Loucy (cell line): ENCODE measurements around the gene SLC38A10.

Experiments
- H2AFZ ChIP-seq: fragments of 200-600 bp; sonication (generic); 2 replicates; pipeline ENCODE4 v1.6.0; 2016; ENCODE audit warnings: antibody characterized with exemption, mild to moderate bottlenecking, low read length, moderate library complexity
- H3F3A ChIP-seq: fragments of 200-600 bp; 2 replicates; pipeline ENCODE4 v1.6.0; 2016; ENCODE audit warnings: antibody characterized with exemption, low read depth, mild to moderate bottlenecking
- H3K27me3 ChIP-seq: fragments of 200-600 bp; sonication (generic); 2 replicates; pipeline ENCODE4 v1.6.1; 2014; ENCODE audit warnings: low read length, mild to moderate bottlenecking; ENCODE audit not compliant: insufficient read depth, poor library complexity, severe bottlenecking
- H3K36me3 ChIP-seq: fragments of 200-600 bp; sonication (generic); 2 replicates; pipeline ENCODE4 v1.6.1; 2016; ENCODE audit warnings: low read length; ENCODE audit not compliant: insufficient read depth
- H3K4me1 ChIP-seq: fragments of 200-600 bp; sonication (generic); 2 replicates; pipeline ENCODE4 v1.5.1; 2014; ENCODE audit warnings: low read length, mild to moderate bottlenecking; ENCODE audit not compliant: insufficient read depth, poor library complexity, severe bottlenecking
- H3K4me2 ChIP-seq: fragments of 200-600 bp; sonication (generic); 2 replicates; pipeline ENCODE4 v1.6.0; 2014; ENCODE audit warnings: antibody characterized with exemption, low read length, low read depth, mild to moderate bottlenecking; ENCODE audit not compliant: poor library complexity, severe bottlenecking
- H3K4me3 ChIP-seq: fragments of 200-600 bp; sonication (generic); 2 replicates; pipeline ENCODE4 v1.5.1; 2014; ENCODE audit warnings: low read length, mild to moderate bottlenecking, mixed read lengths; ENCODE audit not compliant: poor library complexity, severe bottlenecking
- H3K79me2 ChIP-seq: fragments of 200-600 bp; sonication (generic); 2 replicates; pipeline ENCODE4 v1.6.1; 2014; ENCODE audit warnings: low read length; ENCODE audit not compliant: insufficient read depth
- H3K9ac ChIP-seq: fragments of 200-600 bp; sonication (generic); 2 replicates; pipeline ENCODE4 v1.6.0; 2014; ENCODE audit warnings: mild to moderate bottlenecking, low read depth, low read length, moderate library complexity; ENCODE audit not compliant: poor library complexity, severe bottlenecking
- H3K9me2 ChIP-seq: fragments of 200-600 bp; sonication (generic); replicated peaks from 2 replicates; pipeline ENCODE4 v1.6.1; 2016; ENCODE audit warnings: low read depth, low read length, mixed read lengths
- H3K9me3 ChIP-seq: fragments of 200-600 bp; sonication (generic); 2 replicates; pipeline ENCODE4 v1.6.1; 2014; ENCODE audit warnings: mild to moderate bottlenecking, antibody characterized with exemption, low read length, low read depth; ENCODE audit not compliant: insufficient read depth
- H4K20me1 ChIP-seq: fragments of 200-600 bp; sonication (generic); 2 replicates; pipeline ENCODE4 v1.6.0; 2014; ENCODE audit warnings: antibody characterized with exemption, low read length, mild to moderate bottlenecking; ENCODE audit not compliant: insufficient read depth, poor library complexity, severe bottlenecking
- CTCF ChIP-seq: fragments of 200-600 bp; sonication (generic); conservative IDR thresholded peaks from 2 replicates; pipeline ENCODE4 v1.5.1; 2014; ENCODE audit warnings: mild to moderate bottlenecking, antibody characterized with exemption, low read length
- EZH2phosphoT487 ChIP-seq: fragments of 200-600 bp; IDR thresholded peaks from 2 replicates; pipeline ENCODE4 v1.6.1; 2018; ENCODE audit warnings: antibody characterized with exemption, mild to moderate bottlenecking, moderate library complexity, borderline replicate concordance

Gene SLC38A10

DNA sequence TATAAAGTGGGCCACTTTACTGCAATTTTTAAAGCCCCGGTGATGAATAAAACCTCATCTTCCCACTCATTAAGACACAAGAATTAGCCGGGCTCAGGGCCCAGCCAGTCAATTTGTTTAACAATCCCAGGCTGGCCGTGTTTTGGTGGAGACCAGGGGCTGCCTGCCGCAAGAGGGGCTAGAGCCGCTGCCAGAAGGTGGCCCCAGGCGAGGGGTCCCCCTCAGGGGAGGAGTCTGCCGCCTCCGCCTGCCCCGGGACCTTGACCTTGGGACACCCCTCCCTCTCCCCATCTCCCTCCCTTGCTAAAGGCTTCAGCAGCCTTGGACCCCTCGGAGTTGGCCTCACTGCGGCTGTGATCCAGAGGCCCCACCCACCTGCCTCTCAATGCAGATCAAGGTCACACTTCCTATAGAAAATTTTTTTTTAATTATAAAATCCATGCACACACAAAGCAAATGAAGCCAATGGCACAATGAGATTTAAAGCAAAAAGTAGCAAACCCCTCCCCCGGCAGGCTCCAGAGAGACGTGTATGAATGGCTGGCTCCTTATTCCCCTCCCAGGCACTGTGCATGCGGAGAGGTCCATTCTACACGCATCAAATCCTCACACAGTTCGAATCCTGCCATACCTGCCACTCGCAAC lies 23.0 kb upstream of the SLC38A10 start:
- Histone ChIP-seq H3K4me2 (no peak overlapping the region), H3K4me1 (peaks cover 12% of the 10 kb centered on the region), H3K36me3 (no peaks in the 10 kb centered on the region), H3K27me3 (no peaks in the 10 kb centered on the region), H2AFZ (no peak overlapping the region), H3K9ac (no peak overlapping the region), H3K9me2 (no peaks in the 10 kb centered on the region), H3F3A (no peaks in the 10 kb centered on the region), H3K9me3 (no peaks in the 10 kb centered on the region), H3K4me3 (no peak overlapping the region), H4K20me1 (no peaks in the 10 kb centered on the region), H3K79me2 (no peaks in the 10 kb centered on the region)
- TF ChIP-seq EZH2phosphoT487 (no peak), CTCF (no peak)

- Histone ChIP-seq H3K9me3 (no peaks in the 10 kb centered on the region), H3K36me3 (no peaks in the 10 kb centered on the region), H3F3A (no peaks in the 10 kb centered on the region), H3K4me1 (peaks cover 9% of the 10 kb centered on the region), H3K27me3 (no peaks in the 10 kb centered on the region), H4K20me1 (no peaks in the 10 kb centered on the region), H3K4me2 (no peak overlapping the region), H3K9ac (no peak overlapping the region), H3K79me2 (no peaks in the 10 kb centered on the region), H3K9me2 (no peaks in the 10 kb centered on the region), H3K4me3 (no peak overlapping the region), H2AFZ (no peak overlapping the region)
- no peak for TF ChIP-seq CTCF
- no peak for TF ChIP-seq EZH2phosphoT487
Observed at GRCh38 chr17:81317530-81317821, 22.4 kb upstream of the SLC38A10 start.

DNA sequence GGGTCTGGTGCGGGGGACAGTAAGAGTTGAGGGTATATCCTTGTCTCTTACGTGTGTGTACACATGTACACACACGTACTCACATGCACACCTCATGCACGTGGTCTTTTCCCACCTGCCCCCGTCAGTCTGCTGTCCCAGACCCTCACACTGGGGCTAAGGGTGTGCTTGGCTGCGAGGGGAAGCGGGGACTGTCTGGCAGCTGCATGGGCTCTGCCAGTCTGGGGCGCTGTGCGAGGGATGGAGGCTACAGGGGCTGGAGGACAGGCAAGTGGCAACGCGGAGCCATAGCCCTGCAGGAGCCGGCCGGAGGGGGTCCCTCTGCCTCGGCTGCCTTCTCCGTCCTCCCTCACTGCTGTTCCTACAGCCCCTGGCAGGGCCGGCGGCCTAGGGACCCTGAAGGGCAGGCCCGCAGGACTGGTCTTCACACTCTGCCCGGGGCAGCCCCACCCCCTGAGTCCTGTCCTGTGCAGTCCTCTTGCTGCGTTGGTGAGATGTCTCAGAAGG lies 20.8 kb upstream of the SLC38A10 start:
- H2AFZ ChIP-seq = no peak overlapping the region
- no peaks in the 10 kb centered on the region for H4K20me1 ChIP-seq
- H3K27me3 ChIP-seq = no peaks in the 10 kb centered on the region
- no peak overlapping the region for H3K4me2 ChIP-seq
- H3K4me1 ChIP-seq = peaks cover 9% of the 10 kb centered on the region
- H3K9ac ChIP-seq = no peak overlapping the region
- no peaks in the 10 kb centered on the region for H3F3A ChIP-seq
- no peaks in the 10 kb centered on the region for H3K9me3 ChIP-seq
- TF ChIP-seq CTCF = no peak
- no peak for TF ChIP-seq EZH2phosphoT487
- H3K36me3 ChIP-seq = no peaks in the 10 kb centered on the region
- H3K79me2 ChIP-seq = no peaks in the 10 kb centered on the region
- no peak overlapping the region for H3K4me3 ChIP-seq
- no peaks in the 10 kb centered on the region for H3K9me2 ChIP-seq
